Muscle of arm (tissue), 12 donors: ENCODE results near the gene CCDC169. TPM values are rescaled to one million over a fixed set of nuclear protein-coding genes. Genes with fewer than 3 reads are reported as not detected.

Experiments
- DNase-seq: peaks from one replicate; pipeline ENCODE4 v3.0.0-alpha.2; 2013
- polyA plus RNA-seq, 12 donors: library from polyadenylated mRNA; unstranded; fragments of 120-200 nt; gene quantifications; one replicate each; pipeline ENCODE4 v1.2.1, GENCODE V29; 2013; ENCODE audit not compliant: insufficient read length in 12 of 12

Gene CCDC169
- polyA plus RNA-seq, 12 donors: 1.7 to 5.3 (median 3.5) TPM; not detected in 2

DNA sequence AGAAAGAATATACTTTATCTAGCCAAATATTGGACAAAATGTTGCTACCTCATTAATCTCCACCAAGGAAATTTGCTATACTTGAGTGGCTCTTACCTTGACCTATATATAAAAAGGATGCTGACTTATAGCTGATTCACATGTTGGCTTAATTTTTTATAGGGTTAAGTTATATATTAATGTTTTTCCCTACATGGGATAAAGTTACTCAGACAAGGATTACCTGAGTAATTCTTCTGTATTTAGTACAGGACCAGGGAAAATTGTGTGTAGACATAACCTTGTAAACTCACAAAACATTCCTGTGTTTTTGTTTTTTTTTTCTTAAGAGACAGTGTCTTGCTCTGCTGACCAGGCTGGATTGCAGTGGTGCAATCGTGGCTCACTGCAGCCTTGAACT is 52.6 kb downstream of the CCDC169 start:
- no peak for DNase-seq

DNA sequence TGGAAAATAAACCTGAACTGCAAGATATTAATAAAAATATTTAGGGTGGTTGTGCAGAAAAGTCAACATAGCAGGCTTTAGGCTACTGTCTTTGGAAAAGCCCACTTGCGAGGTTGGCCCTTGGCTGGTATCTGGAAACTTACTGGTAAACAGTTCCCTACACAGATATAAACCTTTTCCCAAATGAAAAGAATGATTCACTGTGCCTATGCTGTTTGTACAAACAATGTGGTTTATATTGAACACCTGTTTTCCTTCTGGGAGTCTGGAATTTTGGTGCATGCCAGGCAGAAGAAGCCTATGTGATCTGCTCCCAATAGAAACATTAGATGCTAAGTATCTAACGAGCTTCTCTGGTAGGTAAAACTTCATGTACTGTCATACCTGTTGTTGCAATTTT is 53.5 kb downstream of the CCDC169 start:
- no peak for DNase-seq

DNA sequence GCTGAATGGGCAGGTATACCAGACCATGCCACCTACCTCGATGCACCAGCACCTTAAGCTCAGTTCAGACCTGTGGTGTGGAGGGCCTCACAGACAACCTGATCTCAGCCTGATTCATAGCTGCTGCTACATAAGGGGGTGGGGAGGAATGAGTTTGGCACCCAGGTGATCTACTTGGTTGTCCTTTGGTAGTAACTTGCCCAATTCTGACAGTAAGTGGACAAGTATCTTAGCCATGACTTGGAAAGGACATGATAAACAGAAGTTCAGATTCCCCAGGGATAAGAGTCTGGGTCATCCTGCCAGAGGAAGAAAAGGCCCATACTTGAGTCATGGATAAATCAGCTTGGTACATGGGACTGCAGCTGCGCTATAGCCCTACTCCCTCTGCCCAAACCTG is 54.9 kb downstream of the CCDC169 start:
- DNase-seq: no peak

DNA sequence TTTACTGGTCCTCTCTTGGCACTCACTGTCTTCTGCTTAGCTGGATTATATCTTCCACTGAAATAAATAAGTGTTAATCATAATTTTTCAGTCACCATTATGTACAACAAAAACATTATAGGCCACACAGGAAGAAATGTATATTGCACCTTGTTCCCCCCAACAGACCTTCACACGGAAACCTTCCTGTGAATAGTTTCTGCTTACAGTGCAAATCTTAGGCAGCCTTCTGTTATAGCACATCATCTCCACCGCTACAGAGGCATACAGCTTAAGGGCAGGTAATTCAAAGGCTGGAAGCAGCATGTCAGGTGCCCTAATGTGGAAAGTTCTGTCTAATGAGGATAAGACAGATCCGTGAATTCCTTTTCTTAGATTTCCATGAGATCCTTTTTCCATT is 66.4 kb downstream of the CCDC169 start:
- DNase-seq: no peak

DNA sequence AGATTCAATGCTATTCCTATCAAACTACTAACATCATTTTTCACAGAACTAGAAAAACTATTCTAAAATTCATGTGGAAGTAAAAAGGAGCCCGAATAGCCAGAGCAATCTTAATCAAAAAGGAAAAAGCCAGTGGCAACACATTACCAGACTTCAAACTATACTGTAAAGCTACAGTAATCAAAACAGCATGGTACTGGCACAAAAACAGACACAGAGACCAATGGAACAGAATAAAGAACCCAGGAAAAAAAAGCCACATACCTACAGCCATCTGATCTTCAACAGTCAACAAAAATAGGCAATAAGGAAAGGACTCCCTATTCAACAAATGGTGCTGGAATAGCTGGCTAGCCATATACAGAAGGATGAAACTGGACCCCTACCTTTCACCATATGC is 72.9 kb downstream of the CCDC169 start:
- no peak for DNase-seq

DNA sequence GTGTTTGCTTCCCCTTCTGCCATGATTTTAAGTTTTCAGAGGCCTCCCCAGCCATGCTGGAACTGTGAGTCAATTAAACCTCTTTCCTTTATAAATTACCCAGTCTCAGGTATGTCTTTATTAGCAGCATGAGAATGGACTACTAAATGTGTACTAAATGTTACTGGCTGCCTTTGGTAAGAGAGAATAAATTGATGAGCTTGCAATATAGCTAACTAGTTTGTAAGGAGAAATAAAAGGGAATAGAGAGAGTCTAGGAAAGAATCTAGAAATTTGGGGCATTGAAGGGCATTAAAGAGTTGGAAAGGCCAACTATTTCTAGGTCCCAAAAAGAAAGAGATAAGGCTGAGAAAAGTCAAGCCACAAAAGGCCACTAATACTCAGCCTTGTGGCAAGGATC is 77.7 kb downstream of the CCDC169 start:
- DNase-seq: no peak

DNA sequence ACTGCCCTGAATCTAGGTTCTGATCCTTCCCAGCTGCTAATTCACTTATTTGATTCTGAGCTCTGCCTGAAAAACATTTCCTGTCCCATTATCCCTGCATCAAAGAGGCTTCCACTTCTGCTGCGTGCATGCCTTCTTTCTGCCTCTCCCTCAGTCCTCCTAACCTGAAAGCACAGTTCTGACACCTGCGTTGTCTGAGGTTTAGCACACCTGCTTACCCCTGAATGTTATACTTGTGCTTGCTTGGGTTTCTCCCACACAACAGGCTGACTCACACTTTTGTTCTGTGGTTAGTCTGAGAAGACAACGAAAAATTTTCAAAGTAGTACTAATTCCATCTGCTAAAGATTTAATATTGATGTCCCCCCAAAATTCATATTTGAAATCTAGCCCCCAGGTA is 80.2 kb downstream of the CCDC169 start:
- no peak for DNase-seq

DNA sequence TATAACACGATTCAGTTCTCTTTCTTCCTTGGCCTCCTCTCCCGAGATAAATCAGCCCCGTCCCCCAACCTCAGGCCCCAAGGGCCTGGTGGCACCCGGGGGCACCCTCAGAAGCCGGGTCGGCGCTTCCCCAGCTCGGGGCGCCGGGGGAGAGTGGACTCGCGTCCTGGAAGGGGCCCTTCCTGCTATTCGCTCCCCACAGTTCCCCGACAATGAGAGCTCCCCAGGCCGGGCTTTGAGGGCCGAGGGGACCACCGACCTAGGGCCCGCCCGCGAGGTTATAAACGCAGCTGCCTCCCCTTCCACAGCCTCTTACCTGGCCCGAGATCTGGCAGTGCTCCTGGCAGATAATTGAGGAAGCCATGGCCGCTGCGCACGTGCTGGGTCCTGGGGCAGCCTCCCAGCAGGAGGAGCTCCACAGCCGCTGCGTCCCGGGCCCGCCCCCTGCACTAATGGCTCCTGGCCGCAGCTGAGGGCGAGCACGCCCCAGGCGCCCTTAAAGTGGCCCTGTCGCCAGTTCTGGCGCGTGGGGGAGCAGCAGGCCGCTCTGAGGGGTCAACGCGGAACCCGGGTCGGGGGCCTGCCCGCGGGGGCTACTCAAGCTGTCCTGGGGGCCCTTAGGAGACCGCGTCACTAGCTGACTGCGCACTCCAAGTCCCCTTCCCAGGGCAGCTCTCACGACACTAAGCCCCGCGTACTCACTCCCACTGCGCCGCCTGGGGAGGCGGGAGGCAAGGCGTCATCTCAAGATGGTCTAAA is 83.3 kb downstream of the CCDC169 start, which contains the start of gene SOHLH2:
Gene SOHLH2 (minus strand): TSS at position 394 of the 759 bp plus-strand sequence. CDS start 30 bp downstream, at position 364.
- no peak for DNase-seq

DNA sequence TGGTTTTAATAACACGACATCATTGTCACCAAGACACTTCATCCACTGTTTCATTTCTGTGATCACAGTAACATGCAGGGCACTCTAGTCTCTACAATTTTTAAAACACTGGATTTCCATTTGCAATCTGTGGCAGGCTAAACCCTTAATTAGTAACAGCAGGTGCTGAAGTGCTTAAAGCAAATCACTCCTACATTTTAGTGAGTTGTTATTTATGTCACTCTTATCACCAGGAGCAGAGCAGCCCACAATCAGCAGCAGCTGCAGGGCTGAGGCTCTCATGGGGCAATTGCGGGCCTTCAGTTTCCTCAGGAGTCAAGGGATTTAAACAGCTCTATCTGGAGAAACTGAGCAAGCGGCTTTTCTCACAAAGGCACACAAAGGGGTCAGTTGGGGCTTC is 84.8 kb downstream of the CCDC169 start:
- no peak for DNase-seq

DNA sequence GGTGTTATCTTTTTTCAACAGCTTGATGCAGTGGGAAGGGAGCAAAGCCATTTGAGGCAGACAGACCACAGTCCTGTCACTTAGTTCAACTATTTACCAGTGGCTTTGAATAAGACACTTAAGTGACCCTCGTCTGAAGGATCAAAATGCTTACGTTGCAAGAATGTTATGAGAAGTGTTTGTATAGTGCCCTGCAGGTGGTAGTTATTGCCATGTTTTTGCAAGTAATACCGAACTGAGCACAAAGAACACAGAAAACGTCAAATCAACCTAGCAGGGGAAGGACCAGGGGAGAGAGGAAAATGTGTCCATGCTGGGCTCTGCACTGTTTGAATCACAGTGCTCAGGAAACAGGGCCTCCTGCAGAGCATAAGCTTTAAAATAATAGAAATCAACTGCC is 86.0 kb downstream of the CCDC169 start:
- no peak for DNase-seq

DNA sequence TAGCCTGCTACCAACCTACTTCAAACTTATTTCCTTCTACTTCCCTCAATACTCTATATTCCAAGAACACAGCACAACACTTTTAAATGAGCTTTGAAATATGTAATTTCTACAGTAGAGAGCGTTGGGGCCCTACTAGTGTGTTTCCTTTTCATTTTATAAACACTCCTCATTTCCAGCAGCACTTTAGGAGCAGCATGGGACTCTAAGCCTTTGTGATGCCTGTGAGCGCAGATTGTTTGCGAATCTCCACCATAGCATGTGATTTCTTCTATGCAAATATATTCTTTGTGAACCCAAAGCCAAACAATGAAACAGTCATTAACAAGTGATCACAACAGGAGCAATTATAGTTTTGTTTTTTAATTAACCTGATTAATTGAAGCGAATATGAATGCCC is 86.9 kb downstream of the CCDC169 start:
- no peak for DNase-seq

DNA sequence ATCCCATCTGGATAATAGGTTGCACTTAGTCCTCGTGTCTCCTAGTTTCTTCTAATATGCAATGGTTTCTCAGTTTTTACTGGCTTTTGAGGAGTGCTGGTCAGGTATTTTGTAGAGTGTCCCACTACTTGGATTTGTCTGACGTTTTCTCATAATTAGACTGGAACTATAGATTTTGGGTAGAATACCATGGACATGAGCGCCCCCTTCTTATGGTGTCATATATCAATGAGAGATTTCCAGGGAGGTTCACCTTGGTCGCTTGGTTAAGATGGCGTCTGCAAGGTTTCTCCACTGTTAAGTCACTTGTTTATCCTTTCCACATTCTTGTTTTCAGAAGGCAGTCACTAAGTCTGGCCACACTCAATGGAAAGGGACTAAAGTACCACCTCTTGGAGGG is 89.9 kb downstream of the CCDC169 start:
- no peak for DNase-seq

DNA sequence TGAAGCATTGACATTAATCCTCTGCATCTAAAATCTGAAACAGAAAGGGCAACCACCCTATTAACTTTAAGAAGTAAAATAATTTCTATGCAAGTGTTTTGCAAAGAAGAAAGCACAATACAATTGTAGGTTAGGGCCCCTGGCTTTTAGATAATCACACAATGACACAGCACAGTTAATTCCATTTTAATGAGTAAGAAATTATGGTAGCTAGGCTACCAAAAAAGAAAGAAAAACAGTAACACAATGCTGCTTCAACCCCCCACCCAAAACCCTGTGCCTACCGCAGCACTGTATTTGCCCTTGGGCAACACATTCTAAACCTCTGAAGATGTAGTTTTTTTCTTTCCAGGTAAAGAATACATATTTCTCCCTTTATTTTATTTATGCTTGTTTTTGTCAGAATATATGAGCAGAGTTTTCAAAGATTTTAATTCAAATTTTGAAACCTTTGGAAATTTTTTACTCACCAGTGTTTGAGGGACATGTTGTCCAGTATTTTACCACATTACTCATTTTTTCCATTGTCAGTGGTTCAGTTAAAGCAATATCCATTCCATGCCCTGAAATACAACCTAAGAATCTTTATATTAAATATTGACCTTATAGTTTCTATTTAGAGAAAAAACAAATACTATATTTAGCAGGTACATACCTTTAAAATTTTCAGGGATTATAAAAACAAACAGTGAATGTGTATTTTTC is 104.3 kb downstream of the CCDC169 start:
- DNase-seq: no peak

DNA sequence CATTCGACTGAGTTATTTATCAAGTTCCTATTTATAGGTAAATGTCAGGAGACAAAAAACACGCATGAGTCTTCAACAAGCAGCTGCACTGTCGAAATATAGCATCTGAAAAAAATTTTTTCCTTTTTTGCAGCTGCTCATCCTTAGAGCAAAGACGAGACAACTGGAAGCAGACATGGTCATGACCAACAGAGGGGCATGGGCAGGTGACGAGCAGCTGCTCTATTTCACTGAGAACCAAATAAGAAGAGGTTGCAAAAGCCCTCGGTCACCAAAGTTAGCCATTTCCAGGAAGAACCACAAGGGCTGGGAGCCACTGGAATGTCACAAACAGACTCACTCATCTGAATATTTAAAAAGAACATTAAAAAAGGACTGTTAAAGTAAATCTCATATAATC is 105.4 kb downstream of the CCDC169 start:
- peak; percentile 23 for DNase-seq

DNA sequence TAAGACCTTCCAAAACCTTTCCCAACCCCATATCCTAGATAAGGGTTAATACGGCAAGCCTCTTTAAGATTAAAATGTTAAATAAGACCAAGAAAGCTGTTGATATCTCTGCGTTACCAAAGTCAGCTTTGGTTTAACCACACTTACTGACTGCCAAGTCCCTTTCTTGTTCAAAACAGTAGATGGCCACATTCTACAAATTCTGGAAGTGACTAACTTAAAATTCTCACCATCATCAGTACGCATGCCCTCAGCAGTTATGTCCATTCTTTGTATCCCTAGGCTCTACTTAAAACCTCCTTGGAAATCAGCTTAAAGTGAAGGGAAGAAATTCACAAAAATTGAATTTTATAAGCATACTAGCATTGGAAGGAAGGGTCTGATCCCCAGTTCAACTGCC is 106.8 kb downstream of the CCDC169 start:
- DNase-seq: no peak

DNA sequence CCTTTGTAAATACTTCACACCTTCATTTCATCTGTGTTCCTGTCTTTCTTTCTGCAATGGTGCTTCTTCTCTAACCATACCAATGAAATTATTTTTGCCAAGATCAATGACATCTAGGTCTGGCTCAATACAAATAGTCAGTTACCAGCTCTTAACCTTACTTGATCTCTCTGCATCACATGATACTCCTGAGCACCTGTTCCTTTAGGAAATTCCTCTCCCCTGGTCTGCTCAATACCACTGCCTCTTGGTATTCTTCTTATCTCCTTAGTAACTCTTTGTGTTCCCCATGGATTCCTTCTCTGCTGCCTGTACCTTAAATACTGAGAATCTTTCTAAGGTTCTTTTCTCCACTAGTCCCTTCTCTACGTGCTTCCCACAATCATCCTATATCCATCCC is 109.2 kb downstream of the CCDC169 start:
- DNase-seq: no peak

DNA sequence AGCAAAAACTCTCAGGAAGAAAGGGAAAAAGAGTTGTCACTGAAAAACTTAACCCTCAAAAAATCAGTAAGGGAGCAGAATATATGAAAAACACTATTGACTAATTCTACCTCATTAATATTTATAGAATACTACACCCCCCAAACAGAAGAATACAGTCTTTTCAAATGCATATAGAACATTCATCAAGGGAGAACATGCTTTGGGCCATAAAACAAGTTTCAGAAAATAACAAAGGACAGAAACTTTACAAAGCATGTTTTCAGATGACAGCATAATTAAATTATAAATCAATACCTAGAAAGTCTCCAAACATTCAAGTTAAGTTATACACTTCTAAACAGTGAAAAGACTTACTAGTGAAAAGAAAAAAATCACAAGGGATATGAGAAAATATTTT is 113.7 kb downstream of the CCDC169 start:
- no peak for DNase-seq

Other genes with a start within 250 kb of the CCDC169 start
- 100 to 1,000 TPM in 4 of 12 donors, 10 to 100 TPM in 7, not detected in 1; 75.7 to 114 (median 97.8) TPM for gene DCLK1, start 166.4 kb downstream of the CCDC169 start, polyA plus RNA-seq
- 1 to 10 TPM in 10 of 12 donors, not detected in 2; 2.4 to 5.7 (median 3.7) TPM for gene SOHLH2, start 83.3 kb downstream of the CCDC169 start, polyA plus RNA-seq
- gene SPART, start 48.6 kb upstream of the CCDC169 start, polyA plus RNA-seq: 100 to 1,000 TPM in 1 of 12 donors, 10 to 100 TPM in 10, not detected in 1; 41.4 to 141 (median 74.1) TPM
- gene CCNA1, start 134.7 kb upstream of the CCDC169 start, polyA plus RNA-seq: 1 to 10 TPM in 2 of 12 donors, under 1 TPM in 8, not detected in 2; 0.51 to 1.1 (median 0.67) TPM